Osteoblast (primary cell): ENCODE data around the gene AGBL1. TPM values are rescaled to one million over a fixed set of nuclear protein-coding genes. Genes with fewer than 3 reads are reported as not detected.

Experiments used
- DNase-seq: peaks from one replicate; pipeline ENCODE4 v3.0.0; 2011; ENCODE audit warnings: low spot score, mixed read lengths; ENCODE audit not compliant: insufficient read length; ENCODE audit errors: missing footprints
- H2AFZ ChIP-seq: 2 replicates; pipeline ENCODE4 v1.6.0; 2011; ENCODE audit warnings: mild to moderate bottlenecking, low read length
- H3K27ac ChIP-seq: 2 replicates; pipeline ENCODE4 v1.5.1; 2011; ENCODE audit warnings: mild to moderate bottlenecking, low read depth, low read length, moderate library complexity
- H3K27me3 ChIP-seq: 2 replicates; pipeline ENCODE4 v1.6.0; 2012; ENCODE audit warnings: mild to moderate bottlenecking, control low read depth, inconsistent platforms, low read length, moderate library complexity; ENCODE audit not compliant: insufficient read depth
- H3K36me3 ChIP-seq: 2 replicates; pipeline ENCODE4 v1.5.1; 2011; ENCODE audit warnings: mild to moderate bottlenecking, low read length, control low read depth, moderate library complexity; ENCODE audit not compliant: insufficient read depth
- H3K4me1 ChIP-seq: 2 replicates; pipeline ENCODE4 v1.5.1; 2011; ENCODE audit warnings: mild to moderate bottlenecking, low read length, control low read depth, moderate library complexity; ENCODE audit not compliant: insufficient read depth
- H3K4me2 ChIP-seq: 2 replicates; pipeline ENCODE4 v1.6.0; 2011; ENCODE audit warnings: mild to moderate bottlenecking, low read length; ENCODE audit not compliant: insufficient read depth
- H3K4me3 ChIP-seq: fragments of 200-600 bp; sonication (generic); 3 replicates; pipeline ENCODE4 v1.5.1; 2012; ENCODE audit warnings: mild to moderate bottlenecking, low read length, inconsistent platforms; ENCODE audit not compliant: insufficient read depth
- H3K79me2 ChIP-seq: 2 replicates; pipeline ENCODE4 v1.6.0; 2012; ENCODE audit warnings: mild to moderate bottlenecking, low read length, control low read depth, inconsistent platforms; ENCODE audit not compliant: insufficient read depth
- H3K9me3 ChIP-seq: 2 replicates; pipeline ENCODE4 v1.5.1; 2011; ENCODE audit warnings: low read depth, low read length, control low read depth
- H4K20me1 ChIP-seq: 2 replicates; pipeline ENCODE4 v1.6.0; 2012; ENCODE audit warnings: mild to moderate bottlenecking, low read length, control low read depth; ENCODE audit not compliant: insufficient read depth
- CTCF ChIP-seq: IDR thresholded peaks from 2 replicates; pipeline ENCODE4 v1.5.1; 2011; ENCODE audit warnings: mild to moderate bottlenecking, low read depth, low read length, moderate library complexity; ENCODE audit errors: extremely low read depth
- total RNA-seq: library from RNA; depleted of rRNA; stranded (reverse); fragments of >200 nt; gene quantifications from 2 replicates; pipeline ENCODE4 v1.2.3, GENCODE V29; 2012

Gene AGBL1
- total RNA-seq, 1 donor = not detected

- Histone ChIP-seq H4K20me1 (no peaks in the 10 kb centered on the region), H3K4me3 (no peak overlapping the region), H3K4me2 (no peak overlapping the region), H3K27ac (no peak overlapping the region), H3K27me3 (peaks cover 4% of the 10 kb centered on the region), H3K4me1 (no peaks in the 10 kb centered on the region), H2AFZ (no peak overlapping the region), H3K9me3 (no peaks in the 10 kb centered on the region), H3K79me2 (no peaks in the 10 kb centered on the region), H3K36me3 (no peaks in the 10 kb centered on the region)
- no peak for TF ChIP-seq CTCF
- DNase-seq = no peak
Measured at GRCh38 chr15:86912661-86913060, 833.0 kb downstream of the AGBL1 start.

GRCh38 chr15:86915811-86916331 is 836.2 kb downstream of the AGBL1 start:
- no peaks in the 10 kb centered on the region for H3K4me1 ChIP-seq

GRCh38 chr15:86916671-86917360 is 837.1 kb downstream of the AGBL1 start:
- Histone ChIP-seq H3K9me3 (no peaks in the 10 kb centered on the region), H3K27me3 (peaks cover 4% of the 10 kb centered on the region), H2AFZ (no peak overlapping the region), H3K36me3 (no peaks in the 10 kb centered on the region), H3K4me3 (no peak overlapping the region), H3K79me2 (no peaks in the 10 kb centered on the region), H4K20me1 (no peaks in the 10 kb centered on the region), H3K27ac (no peak overlapping the region), H3K4me2 (no peak overlapping the region), H3K4me1 (no peaks in the 10 kb centered on the region)
- TF ChIP-seq CTCF = no peak
- DNase-seq = peak; percentile 58

More at GRCh38 chr15:86915811-86916331, 836.2 kb downstream of the AGBL1 start:
- no peak overlapping the region for H3K4me2 ChIP-seq
- H3K36me3 ChIP-seq = no peaks in the 10 kb centered on the region
- H4K20me1 ChIP-seq = no peaks in the 10 kb centered on the region
- H3K4me3 ChIP-seq = no peak overlapping the region
- DNase-seq = peak; percentile 72
- H2AFZ ChIP-seq = peak overlapping the region; percentile 54
- peak; percentile 55 for TF ChIP-seq CTCF
- H3K27me3 ChIP-seq = peaks cover 4% of the 10 kb centered on the region
- no peak overlapping the region for H3K27ac ChIP-seq
- H3K9me3 ChIP-seq = no peaks in the 10 kb centered on the region
- no peaks in the 10 kb centered on the region for H3K79me2 ChIP-seq

- Histone ChIP-seq H3K36me3 (no peaks in the 10 kb centered on the region), H3K27ac (no peak overlapping the region), H3K4me2 (no peak overlapping the region), H3K27me3 (peaks cover 4% of the 10 kb centered on the region), H3K79me2 (no peaks in the 10 kb centered on the region), H2AFZ (no peak overlapping the region), H4K20me1 (no peaks in the 10 kb centered on the region), H3K4me1 (no peaks in the 10 kb centered on the region), H3K4me3 (no peak overlapping the region), H3K9me3 (no peaks in the 10 kb centered on the region)
- TF ChIP-seq CTCF = no peak
- no peak for DNase-seq
Measured at GRCh38 chr15:86917361-86917671, 837.6 kb downstream of the AGBL1 start.
